ENCODE results near the gene ZNF554. TPM values are rescaled to one million over a fixed set of nuclear protein-coding genes. Genes with fewer than 3 reads are reported as not detected.

ZNF554 gene
- total RNA-seq, 1 experiment from 2014 or later: 3.3 TPM

DNA sequence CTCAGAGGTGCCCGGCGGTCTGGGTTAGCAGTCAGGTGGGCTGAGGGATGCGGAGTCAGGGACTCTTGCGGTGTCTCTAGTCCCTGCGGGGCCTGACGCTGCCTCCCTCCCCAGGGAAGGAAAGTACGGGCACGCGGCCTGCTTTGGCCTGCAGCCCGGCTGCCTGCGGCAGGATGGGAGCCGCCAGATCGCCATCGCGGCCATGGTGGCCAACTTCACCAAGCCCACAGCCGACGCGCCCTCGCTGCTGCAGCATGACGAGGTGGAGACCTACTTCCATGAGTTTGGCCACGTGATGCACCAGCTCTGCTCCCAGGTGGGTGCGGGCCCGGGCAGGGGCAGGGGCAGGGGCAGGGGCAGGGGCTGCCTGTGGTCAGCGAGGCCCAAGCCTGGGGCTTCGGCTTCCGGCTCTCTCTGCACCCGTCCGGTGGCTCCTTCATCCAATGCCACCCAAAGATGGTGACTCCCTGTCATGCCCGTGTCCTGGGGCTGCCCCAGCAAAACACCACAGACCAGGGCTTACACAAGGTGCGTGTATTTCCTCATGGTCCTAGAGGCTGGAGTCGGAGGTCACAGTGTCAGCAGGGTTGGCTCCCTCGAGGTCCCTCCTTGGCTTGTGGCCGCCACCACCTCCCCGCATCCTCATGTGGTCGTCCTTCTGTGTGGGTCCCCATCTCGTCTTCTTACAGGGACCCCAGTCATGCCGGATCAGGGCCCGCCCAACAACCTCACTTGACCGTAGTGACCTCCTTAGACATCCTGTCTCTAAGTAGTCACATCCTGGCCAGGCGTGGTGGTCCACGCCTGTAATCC, 11.3 kb upstream of the ZNF554 start:
- H3K36me3 ChIP-seq (ENCODE audit: low read depth): no peaks in the 10 kb centered on the region
- TF ChIP-seq EZH2 (IDR thresholded peaks at IDR 0.05; ENCODE audit: low read depth): no peak
- TF ChIP-seq, protein P1, sequence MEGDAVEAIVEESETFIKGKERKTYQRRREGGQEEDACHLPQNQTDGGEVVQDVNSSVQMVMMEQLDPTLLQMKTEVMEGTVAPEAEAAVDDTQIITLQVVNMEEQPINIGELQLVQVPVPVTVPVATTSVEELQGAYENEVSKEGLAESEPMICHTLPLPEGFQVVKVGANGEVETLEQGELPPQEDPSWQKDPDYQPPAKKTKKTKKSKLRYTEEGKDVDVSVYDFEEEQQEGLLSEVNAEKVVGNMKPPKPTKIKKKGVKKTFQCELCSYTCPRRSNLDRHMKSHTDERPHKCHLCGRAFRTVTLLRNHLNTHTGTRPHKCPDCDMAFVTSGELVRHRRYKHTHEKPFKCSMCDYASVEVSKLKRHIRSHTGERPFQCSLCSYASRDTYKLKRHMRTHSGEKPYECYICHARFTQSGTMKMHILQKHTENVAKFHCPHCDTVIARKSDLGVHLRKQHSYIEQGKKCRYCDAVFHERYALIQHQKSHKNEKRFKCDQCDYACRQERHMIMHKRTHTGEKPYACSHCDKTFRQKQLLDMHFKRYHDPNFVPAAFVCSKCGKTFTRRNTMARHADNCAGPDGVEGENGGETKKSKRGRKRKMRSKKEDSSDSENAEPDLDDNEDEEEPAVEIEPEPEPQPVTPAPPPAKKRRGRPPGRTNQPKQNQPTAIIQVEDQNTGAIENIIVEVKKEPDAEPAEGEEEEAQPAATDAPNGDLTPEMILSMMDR (conservative IDR thresholded peaks at IDR 0.05): no peak
- POLR2A ChIA-PET (ENCODE audit: unreplicated experiment): no interaction called here

DNA sequence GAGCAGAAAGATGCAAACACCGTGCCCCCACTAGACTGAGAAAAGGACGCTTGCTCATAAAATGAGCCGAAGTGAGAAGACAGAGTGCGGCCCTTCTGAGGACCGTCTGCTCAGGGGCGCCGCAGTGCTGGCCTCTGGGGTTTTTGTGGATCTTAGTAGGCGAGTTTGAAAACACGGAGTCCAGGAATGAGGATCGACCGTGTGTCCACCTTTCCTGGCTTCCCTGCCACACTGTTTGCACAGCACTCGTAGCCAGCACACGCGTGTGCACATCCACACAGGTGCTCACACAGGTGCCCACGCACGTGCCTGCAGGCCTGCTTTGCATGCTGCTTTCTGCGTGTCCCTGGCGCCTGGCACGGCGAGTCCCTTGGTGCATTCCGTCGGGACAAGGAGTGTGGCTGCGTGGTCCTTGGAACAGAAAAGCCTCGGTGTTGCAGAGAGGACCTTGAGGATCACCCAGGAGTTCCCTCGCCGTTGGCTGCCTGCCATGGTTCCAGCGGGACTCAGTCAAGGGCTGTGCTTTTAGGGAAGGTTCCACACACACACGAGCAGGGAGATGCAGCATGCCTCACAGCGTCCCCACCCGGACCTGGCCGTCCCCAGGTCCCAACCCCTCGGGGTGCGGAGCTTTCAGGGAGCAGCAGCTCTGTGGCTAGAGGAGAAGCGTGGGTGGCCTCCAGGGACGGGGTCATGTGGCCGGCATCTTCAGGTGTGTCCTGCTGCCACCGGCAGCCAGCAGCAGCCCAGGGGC, 10.1 kb upstream of the ZNF554 start:
- H3F3A ChIP-seq (ENCODE audit: insufficient read depth, low read depth): no peaks in the 10 kb centered on the region
- CTCF ChIA-PET: no interaction called here
- H2AFZ ChIP-seq: no peak overlapping the region
- POLR2A ChIA-PET (ENCODE audit: unreplicated experiment): no interaction called here
- H3K27ac ChIP-seq: no peak overlapping the region
- no peaks in the 10 kb centered on the region for H3K36me3 ChIP-seq (ENCODE audit: low read depth)
- no peak overlapping the region for H3K4me3 ChIP-seq
- H4K20me1 ChIP-seq (ENCODE audit: insufficient read depth): no peaks in the 10 kb centered on the region
- no peaks in the 10 kb centered on the region for H3K9me3 ChIP-seq (ENCODE audit: insufficient read depth, low read depth)
- no TSS peak for BruUV-seq (replicated peaks)
- H3K79me2 ChIP-seq (ENCODE audit: low read depth): no peaks in the 10 kb centered on the region
- no peaks in the 10 kb centered on the region for H3K27me3 ChIP-seq (ENCODE audit: insufficient read depth, low read depth)
- no peaks in the 10 kb centered on the region for H3K4me1 ChIP-seq (replicated peaks; ENCODE audit: insufficient read depth)
- TF ChIP-seq EZH2 (IDR thresholded peaks at IDR 0.05; ENCODE audit: low read depth): no peak
- TF ChIP-seq, protein P1 (conservative IDR thresholded peaks at IDR 0.05): no peak
- DNase-seq: no peak
- no peaks in the 10 kb centered on the region for H3K9me2 ChIP-seq (ENCODE audit: insufficient read depth)
- H3K4me2 ChIP-seq: no peak overlapping the region
- intact Hi-C loops (cut with micrococcal nuclease; ENCODE audit: unreplicated experiment): no loop called here

More for the DNA sequence above, 11.3 kb upstream of the ZNF554 start:
- no peaks in the 10 kb centered on the region for H3K27me3 ChIP-seq (ENCODE audit: insufficient read depth, low read depth)
- no TSS peak for BruUV-seq (replicated peaks)
- H3K27ac ChIP-seq: no peak overlapping the region
- no peaks in the 10 kb centered on the region for H4K20me1 ChIP-seq (ENCODE audit: insufficient read depth)
- H3K9me2 ChIP-seq (ENCODE audit: insufficient read depth): no peaks in the 10 kb centered on the region
- no peak for DNase-seq
- no peaks in the 10 kb centered on the region for H3F3A ChIP-seq (ENCODE audit: insufficient read depth, low read depth)
- no peak overlapping the region for H3K4me3 ChIP-seq
- no peak overlapping the region for H3K4me2 ChIP-seq
- no peak overlapping the region for H2AFZ ChIP-seq
- no peaks in the 10 kb centered on the region for H3K4me1 ChIP-seq (replicated peaks; ENCODE audit: insufficient read depth)
- intact Hi-C loops (cut with micrococcal nuclease; ENCODE audit: unreplicated experiment): no loop called here
- no peaks in the 10 kb centered on the region for H3K79me2 ChIP-seq (ENCODE audit: low read depth)
- CTCF ChIA-PET: no interaction called here
- no peaks in the 10 kb centered on the region for H3K9me3 ChIP-seq (ENCODE audit: insufficient read depth, low read depth)

DNA sequence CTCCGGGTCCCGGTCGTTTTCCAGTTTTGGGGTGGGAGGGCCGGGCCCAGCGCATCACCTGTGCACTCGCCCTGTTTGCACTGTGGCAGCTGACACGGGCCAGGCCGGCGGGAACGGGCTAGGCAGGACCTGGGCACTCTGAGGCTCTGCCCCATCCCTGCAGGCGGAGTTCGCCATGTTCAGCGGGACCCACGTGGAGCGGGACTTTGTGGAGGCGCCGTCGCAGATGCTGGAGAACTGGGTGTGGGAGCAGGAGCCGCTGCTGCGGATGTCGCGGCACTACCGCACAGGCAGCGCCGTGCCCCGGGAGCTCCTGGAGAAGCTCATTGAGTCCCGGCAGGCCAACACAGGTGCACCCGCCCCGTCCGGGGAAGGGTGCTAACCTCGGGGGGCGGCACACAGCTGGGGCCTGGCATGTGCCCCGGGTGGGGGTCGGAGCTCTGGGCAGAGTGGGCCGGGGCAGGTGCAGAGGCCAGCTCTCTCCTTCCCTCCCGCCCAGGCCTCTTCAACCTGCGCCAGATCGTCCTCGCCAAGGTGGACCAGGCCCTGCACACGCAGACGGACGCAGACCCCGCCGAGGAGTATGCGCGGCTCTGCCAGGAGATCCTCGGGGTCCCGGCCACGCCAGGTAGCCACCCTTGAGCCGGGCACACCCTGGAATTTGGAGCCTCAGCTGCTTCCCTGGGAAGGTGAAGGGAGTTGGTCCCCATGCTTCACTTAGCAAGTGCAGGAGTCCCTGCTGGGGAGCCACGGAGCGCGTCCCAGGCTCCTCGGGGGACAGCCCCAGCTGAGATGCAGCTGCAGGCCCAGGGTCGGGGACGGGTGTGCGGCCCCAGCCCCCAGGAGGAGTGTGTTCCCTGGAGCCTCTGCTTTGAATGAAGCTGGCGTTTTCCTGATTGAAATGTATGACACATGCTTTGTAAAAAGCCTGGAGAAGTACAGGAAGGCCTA, 9.3 kb upstream of the ZNF554 start:
- POLR2A ChIA-PET (ENCODE audit: unreplicated experiment): no interaction called here
- Histone ChIP-seq H3F3A (ENCODE audit: insufficient read depth, low read depth) (no peaks in the 10 kb centered on the region), H3K79me2 (ENCODE audit: low read depth) (no peaks in the 10 kb centered on the region), H4K20me1 (ENCODE audit: insufficient read depth) (no peaks in the 10 kb centered on the region), H3K4me1 (replicated peaks; ENCODE audit: insufficient read depth) (no peaks in the 10 kb centered on the region), H3K27ac (no peak overlapping the region), H3K9me3 (ENCODE audit: insufficient read depth, low read depth) (no peaks in the 10 kb centered on the region), H3K4me3 (no peak overlapping the region), H2AFZ (no peak overlapping the region), H3K36me3 (ENCODE audit: low read depth) (no peaks in the 10 kb centered on the region), H3K4me2 (no peak overlapping the region), H3K9me2 (ENCODE audit: insufficient read depth) (no peaks in the 10 kb centered on the region), H3K27me3 (ENCODE audit: insufficient read depth, low read depth) (no peaks in the 10 kb centered on the region)
- intact Hi-C loops (cut with micrococcal nuclease; ENCODE audit: unreplicated experiment): no loop called here
- DNase-seq: no peak
- CTCF ChIA-PET: no interaction called here
- TF ChIP-seq, protein P1 (conservative IDR thresholded peaks at IDR 0.05): no peak
- TF ChIP-seq EZH2 (IDR thresholded peaks at IDR 0.05; ENCODE audit: low read depth): no peak
- no TSS peak for BruUV-seq (replicated peaks)

Measured in PC-9 (cell line).